ENCODE measurements around the gene LY6G5B. TPM values are rescaled to one million over a fixed set of nuclear protein-coding genes. Genes with fewer than 3 reads are reported as not detected.

The LY6G5B gene
- total and polyA plus RNA-seq, 4 donors: 1.6 to 25.1 (median 20.2) TPM

DNA sequence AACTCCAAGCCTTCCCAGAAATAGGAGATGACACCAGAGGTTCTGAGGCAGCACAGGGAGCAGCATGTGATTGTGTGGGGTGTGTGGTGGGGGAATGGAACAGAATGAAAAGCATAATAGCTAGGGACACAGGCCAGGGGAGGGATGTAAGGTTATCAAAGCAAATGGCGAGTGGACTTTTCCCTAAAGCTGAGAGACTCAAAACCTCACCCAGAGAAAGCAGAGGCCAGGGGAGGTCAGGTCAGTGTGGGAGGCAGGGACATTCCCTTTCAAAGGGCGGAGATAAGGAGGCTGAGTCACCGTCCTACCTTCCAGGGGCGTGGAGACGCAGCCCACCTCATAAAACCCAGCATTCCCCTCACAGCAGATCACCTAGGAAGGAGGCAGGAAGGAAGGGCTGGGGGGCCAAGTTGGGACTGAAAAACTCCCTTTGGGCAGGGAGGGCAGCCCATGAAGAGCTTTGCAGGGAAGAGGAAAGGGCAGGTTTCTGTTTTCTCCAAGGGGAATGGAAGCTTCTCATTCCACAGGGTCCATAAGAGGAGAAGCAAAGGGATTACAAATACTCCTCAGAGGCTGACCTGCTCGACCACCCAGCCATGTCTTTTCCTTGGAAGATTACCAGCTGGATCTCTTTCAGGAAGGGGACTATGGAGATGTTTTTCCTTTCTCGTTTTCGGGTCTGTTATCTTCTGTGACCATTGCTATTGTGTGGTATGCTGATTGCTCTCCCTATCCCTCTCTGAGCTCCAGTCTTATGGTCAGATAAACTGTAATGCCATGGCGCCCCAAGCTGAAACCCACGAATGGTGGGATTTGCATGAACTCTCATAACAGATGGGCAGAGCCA is 20.7 kb downstream of the LY6G5B start:
- H3K27me3 ChIP-seq (ENCODE audit: control insufficient read depth in 1 of 2, insufficient read depth in 2 of 2, low read length in 1 of 2): no peaks in the 10 kb centered on the region
- intact Hi-C loops (cut with DNase I): loop anchor here in 1 of 2 donors (10.0 kb wide), 1 partner anchor 194 kb away; no protein-coding TSS in a partner anchor
- peaks cover 0 to 6% of the 10 kb centered on the region in 2 donors for H3K36me3 ChIP-seq (ENCODE audit: control insufficient read depth in 1 of 2, insufficient read depth in 2 of 2, low read length in 1 of 2)
- ATAC-seq (ENCODE audit: low FRiP score): no peak
- H3K27ac ChIP-seq (ENCODE audit: low read depth in 1 of 2, low read length in 2 of 2): no peak overlapping the region
- H3K4me3 ChIP-seq (ENCODE audit: low read length in 2 of 2): no peak overlapping the region
- 59 to 63% methylated on average over 10 of the region's 10 CpGs for WGBS, 2 donors
- H3K4me1 ChIP-seq (ENCODE audit: control insufficient read depth in 1 of 2, insufficient read depth in 2 of 2, low read length in 2 of 2): no peaks in the 10 kb centered on the region
- no peak for DNase-seq
- H3K9me3 ChIP-seq (ENCODE audit: control insufficient read depth, low read length): no peaks in the 10 kb centered on the region

DNA sequence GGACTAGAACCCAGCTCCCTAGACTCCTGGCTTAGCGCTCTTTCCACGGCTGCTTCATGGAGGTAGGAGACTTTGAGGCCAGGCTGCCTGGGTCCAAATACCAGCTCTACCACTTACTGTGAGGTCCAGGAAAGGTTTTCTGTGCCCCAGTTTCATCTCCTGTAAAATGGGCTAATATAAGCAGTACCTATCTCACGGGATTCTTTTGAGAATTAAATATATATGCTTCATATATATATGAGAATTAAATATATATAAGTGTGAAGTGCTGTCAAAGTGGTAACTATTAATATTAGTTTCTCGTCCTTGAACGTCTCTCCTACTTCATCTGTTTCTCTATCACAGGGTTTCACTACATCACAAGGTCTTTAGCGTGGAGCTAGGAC is 21.3 kb downstream of the LY6G5B start:
- 88 to 89% methylated on average over 6 of the region's 6 CpGs for WGBS, 2 donors
- peaks cover 0 to 6% of the 10 kb centered on the region in 2 donors for H3K36me3 ChIP-seq (ENCODE audit: control insufficient read depth in 1 of 2, insufficient read depth in 2 of 2, low read length in 1 of 2)
- no peak for ATAC-seq (ENCODE audit: low FRiP score)

DNA sequence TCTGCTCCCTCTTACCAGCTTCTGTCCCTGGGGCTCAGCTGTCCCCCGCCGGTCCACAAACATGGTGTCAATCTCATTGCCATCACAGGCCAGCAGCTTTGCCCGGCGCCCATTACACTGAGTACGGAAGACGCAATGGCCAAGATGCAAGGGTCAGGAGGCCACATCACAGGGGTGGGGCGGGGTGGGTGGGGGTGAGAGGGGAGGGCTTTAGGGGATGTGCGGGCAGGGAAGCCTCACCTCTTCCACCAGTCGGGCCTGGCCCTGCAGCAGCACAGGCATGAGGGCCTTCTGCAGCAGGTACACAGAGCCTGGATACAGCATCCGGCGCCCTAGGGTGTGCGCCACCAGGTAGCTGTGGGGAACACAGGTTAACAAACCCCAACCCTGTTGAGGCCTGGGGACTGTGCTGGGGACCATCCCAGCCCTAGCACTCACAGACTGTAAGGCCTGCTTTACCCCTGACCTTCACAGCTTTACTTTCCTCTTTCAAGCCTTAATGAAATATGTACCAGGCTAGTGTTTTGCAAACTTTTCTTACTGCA is 21.9 kb downstream of the LY6G5B start:
- intact Hi-C loops (cut with DNase I): loop anchor here in 1 of 2 donors (10.0 kb wide), 1 partner anchor 193 kb away; no protein-coding TSS in a partner anchor
- H3K4me3 ChIP-seq (ENCODE audit: low read length in 2 of 2): no peak overlapping the region
- H3K4me1 ChIP-seq (ENCODE audit: control insufficient read depth in 1 of 2, insufficient read depth in 2 of 2, low read length in 2 of 2): no peaks in the 10 kb centered on the region
- peaks cover 0 to 4% of the 10 kb centered on the region in 2 donors for H3K36me3 ChIP-seq (ENCODE audit: control insufficient read depth in 1 of 2, insufficient read depth in 2 of 2, low read length in 1 of 2)
- H3K27me3 ChIP-seq (ENCODE audit: control insufficient read depth in 1 of 2, insufficient read depth in 2 of 2, low read length in 1 of 2): no peaks in the 10 kb centered on the region
- no peak overlapping the region for H3K27ac ChIP-seq (ENCODE audit: low read depth in 1 of 2, low read length in 2 of 2)
- H3K9me3 ChIP-seq (ENCODE audit: control insufficient read depth, low read length): no peaks in the 10 kb centered on the region
- ATAC-seq (ENCODE audit: low FRiP score): no peak
- 91 to 93% methylated on average over 12 of the region's 12 CpGs for WGBS, 2 donors
- DNase-seq: no peak

More for the DNA sequence above, 21.3 kb downstream of the LY6G5B start:
- no peak overlapping the region for H3K27ac ChIP-seq (ENCODE audit: low read depth in 1 of 2, low read length in 2 of 2)
- H3K4me3 ChIP-seq (ENCODE audit: low read length in 2 of 2): no peak overlapping the region
- no peaks in the 10 kb centered on the region for H3K27me3 ChIP-seq (ENCODE audit: control insufficient read depth in 1 of 2, insufficient read depth in 2 of 2, low read length in 1 of 2)
- intact Hi-C loops (cut with DNase I): loop anchor here in 1 of 2 donors (10.0 kb wide), 1 partner anchor 194 kb away; no protein-coding TSS in a partner anchor
- DNase-seq: no peak
- H3K4me1 ChIP-seq (ENCODE audit: control insufficient read depth in 1 of 2, insufficient read depth in 2 of 2, low read length in 2 of 2): no peaks in the 10 kb centered on the region
- no peaks in the 10 kb centered on the region for H3K9me3 ChIP-seq (ENCODE audit: control insufficient read depth, low read length)

DNA sequence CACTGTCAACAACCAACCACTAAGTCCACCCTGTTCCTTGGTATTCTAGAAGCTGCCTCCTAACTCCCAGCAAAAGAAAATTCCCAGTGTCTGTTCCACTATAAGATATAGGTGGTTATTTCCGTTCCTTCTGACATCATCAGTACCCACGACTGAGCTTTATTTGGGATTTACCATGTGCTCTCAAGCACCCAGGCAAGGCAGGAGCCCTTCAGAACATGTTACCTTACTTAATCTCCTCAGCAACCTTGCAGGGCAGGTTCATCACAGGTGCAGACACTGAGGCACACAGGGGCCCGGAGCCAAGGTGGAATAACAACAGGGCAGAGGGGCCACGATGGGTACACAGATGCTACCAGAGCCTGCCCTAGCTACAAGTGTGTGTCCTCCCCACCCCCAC is 22.6 kb downstream of the LY6G5B start:
- intact Hi-C loops (cut with DNase I): loop anchor here in 1 of 2 donors (10.0 kb wide), 1 partner anchor 192 kb away; no protein-coding TSS in a partner anchor
- Histone ChIP-seq H3K4me3 (ENCODE audit: low read length in 2 of 2) (no peak overlapping the region), H3K36me3 (ENCODE audit: control insufficient read depth in 1 of 2, insufficient read depth in 2 of 2, low read length in 1 of 2) (peaks cover 0 to 6% of the 10 kb centered on the region in 2 donors), H3K4me1 (ENCODE audit: control insufficient read depth in 1 of 2, insufficient read depth in 2 of 2, low read length in 2 of 2) (no peaks in the 10 kb centered on the region), H3K9me3 (ENCODE audit: control insufficient read depth, low read length) (no peaks in the 10 kb centered on the region), H3K27ac (ENCODE audit: low read depth in 1 of 2, low read length in 2 of 2) (no peak overlapping the region), H3K27me3 (ENCODE audit: control insufficient read depth in 1 of 2, insufficient read depth in 2 of 2, low read length in 1 of 2) (no peaks in the 10 kb centered on the region)
- DNase-seq (no peak), ATAC-seq (ENCODE audit: low FRiP score) (no peak)
- 79% methylated on average over 4 of the region's 4 CpGs for WGBS, 2 donors

DNA sequence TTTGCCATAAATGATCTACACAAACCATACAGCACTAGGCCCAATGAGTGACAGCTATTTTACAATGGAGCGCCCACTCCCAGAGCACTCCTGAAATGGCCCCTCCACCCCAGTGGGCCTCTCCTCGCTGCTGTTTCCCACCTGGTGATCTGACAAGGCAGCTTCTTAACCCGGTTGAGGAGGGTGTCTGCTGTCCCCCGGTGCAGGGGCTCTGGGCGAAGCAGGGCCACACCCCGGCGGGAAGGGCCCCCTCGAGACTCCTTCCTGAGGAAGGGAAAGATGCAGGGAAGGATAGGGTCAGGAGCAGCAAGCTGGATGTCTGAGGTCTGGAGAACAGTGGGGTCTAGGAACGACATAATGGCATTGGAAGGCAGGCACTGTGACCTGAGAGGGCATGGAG is 23.1 kb downstream of the LY6G5B start:
- Histone ChIP-seq H3K4me3 (ENCODE audit: low read length in 2 of 2) (no peak overlapping the region), H3K36me3 (ENCODE audit: control insufficient read depth in 1 of 2, insufficient read depth in 2 of 2, low read length in 1 of 2) (peaks cover 0 to 6% of the 10 kb centered on the region in 2 donors), H3K4me1 (ENCODE audit: control insufficient read depth in 1 of 2, insufficient read depth in 2 of 2, low read length in 2 of 2) (no peaks in the 10 kb centered on the region), H3K9me3 (ENCODE audit: control insufficient read depth, low read length) (no peaks in the 10 kb centered on the region), H3K27ac (ENCODE audit: low read depth in 1 of 2, low read length in 2 of 2) (no peak overlapping the region), H3K27me3 (ENCODE audit: control insufficient read depth in 1 of 2, insufficient read depth in 2 of 2, low read length in 1 of 2) (no peaks in the 10 kb centered on the region)
- ATAC-seq (ENCODE audit: low FRiP score): no peak
- DNase-seq: no peak
- intact Hi-C loops (cut with DNase I): loop anchor here in 1 of 2 donors (10.0 kb wide), 1 partner anchor 192 kb away; no protein-coding TSS in a partner anchor
- 83 to 84% methylated on average over 9 of the region's 9 CpGs for WGBS, 2 donors

DNA sequence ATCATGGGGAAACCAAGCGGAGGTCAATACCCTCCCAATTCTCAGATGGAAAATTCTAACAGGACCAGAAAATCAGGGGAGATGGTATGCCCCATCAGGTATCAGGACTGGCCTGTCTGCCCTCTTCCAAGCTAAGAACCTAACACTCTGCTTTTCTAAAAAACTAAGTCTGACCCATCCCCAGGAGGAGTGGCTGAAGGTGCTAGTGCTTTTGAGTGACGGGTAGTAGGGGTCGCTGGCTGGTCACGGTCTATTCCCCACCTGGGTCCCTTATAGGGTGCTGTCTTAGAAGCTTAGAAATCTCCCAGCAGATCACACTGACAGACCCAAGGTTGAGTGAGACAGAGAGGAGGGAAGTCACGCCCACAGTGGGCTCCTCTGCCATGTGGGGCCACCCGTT is 23.8 kb downstream of the LY6G5B start:
- Histone ChIP-seq H3K27ac (ENCODE audit: low read depth in 1 of 2, low read length in 2 of 2) (no peak overlapping the region), H3K4me3 (ENCODE audit: low read length in 2 of 2) (no peak overlapping the region), H3K27me3 (ENCODE audit: control insufficient read depth in 1 of 2, insufficient read depth in 2 of 2, low read length in 1 of 2) (no peaks in the 10 kb centered on the region), H3K9me3 (ENCODE audit: control insufficient read depth, low read length) (no peaks in the 10 kb centered on the region), H3K4me1 (ENCODE audit: control insufficient read depth in 1 of 2, insufficient read depth in 2 of 2, low read length in 2 of 2) (no peaks in the 10 kb centered on the region), H3K36me3 (ENCODE audit: control insufficient read depth in 1 of 2, insufficient read depth in 2 of 2, low read length in 1 of 2) (peaks cover 0 to 4% of the 10 kb centered on the region in 2 donors)
- DNase-seq (no peak), ATAC-seq (ENCODE audit: low FRiP score) (no peak)
- intact Hi-C loops (cut with DNase I): loop anchor here in 1 of 2 donors (10.0 kb wide), 1 partner anchor 191 kb away; no protein-coding TSS in a partner anchor
- WGBS, 2 donors: 86% methylated on average over 6 of the region's 6 CpGs

DNA sequence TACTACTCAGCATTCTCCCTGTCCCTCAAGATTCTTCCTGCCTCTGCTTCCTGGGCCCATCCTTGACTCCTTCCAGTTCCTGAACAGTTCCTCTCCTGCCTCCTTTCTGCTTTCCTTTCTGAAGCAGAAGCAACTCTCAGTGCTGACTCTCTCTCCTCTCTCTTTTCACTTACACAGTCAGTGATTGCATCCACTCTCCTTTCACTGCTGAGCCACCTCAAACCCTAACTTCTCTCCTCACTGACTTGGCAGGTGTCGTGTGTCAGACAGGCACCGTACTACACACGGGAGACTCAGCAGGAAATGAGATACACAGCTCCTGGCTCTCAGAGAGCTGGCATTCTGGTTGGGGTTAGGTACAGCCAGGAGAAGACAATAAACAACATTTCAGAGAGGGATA is 27.8 kb downstream of the LY6G5B start:
- WGBS, 2 donors: 33 to 35% methylated on average over 3 of the region's 3 CpGs
- intact Hi-C loops (cut with DNase I): loop anchor here in 1 of 2 donors (10.0 kb wide), 1 partner anchor 187 kb away; no protein-coding TSS in a partner anchor
- ATAC-seq (ENCODE audit: low FRiP score): no peak

DNA sequence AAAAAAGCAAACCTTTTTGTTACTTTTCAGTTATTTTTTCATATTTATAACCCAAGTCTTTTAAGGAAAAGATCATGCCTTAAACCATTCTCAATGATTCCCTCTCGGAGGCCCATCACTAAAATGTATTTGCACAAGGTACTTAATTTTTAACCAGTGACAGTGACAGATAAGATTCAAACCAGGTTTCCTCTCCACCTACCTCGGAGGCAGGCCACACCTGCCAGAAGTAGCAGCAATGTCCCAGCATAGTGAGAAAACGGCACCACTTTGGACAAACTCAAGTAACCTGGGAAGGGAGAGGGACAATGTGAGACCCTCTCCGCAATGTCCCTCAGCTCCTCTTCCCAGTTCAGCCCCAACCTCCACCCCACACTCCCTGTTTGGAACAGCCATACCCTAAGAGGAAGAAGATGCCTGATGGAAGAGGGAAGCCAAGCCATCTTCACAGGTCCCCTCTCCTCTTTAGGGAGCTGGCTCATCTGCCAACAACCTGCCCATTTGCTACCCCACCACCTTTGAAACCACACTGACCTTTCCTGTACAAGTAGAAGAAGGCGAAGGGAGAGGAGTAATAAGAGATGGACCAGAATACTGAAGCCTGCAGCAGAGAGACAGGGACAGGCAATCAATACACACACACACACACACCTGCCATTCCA is 31.1 kb downstream of the LY6G5B start:
- DNase-seq (no peak), ATAC-seq (ENCODE audit: low FRiP score) (no peak)
- WGBS, 2 donors: 87% methylated on average over 5 of the region's 5 CpGs
- Histone ChIP-seq H3K27me3 (ENCODE audit: control insufficient read depth in 1 of 2, insufficient read depth in 2 of 2, low read length in 1 of 2) (no peaks in the 10 kb centered on the region), H3K4me3 (ENCODE audit: low read length in 2 of 2) (no peak overlapping the region), H3K36me3 (ENCODE audit: control insufficient read depth in 1 of 2, insufficient read depth in 2 of 2, low read length in 1 of 2) (peaks cover 0 to 2% of the 10 kb centered on the region in 2 donors), H3K27ac (ENCODE audit: low read depth in 1 of 2, low read length in 2 of 2) (no peak overlapping the region), H3K9me3 (ENCODE audit: control insufficient read depth, low read length) (no peaks in the 10 kb centered on the region), H3K4me1 (ENCODE audit: control insufficient read depth in 1 of 2, insufficient read depth in 2 of 2, low read length in 2 of 2) (no peaks in the 10 kb centered on the region)
- intact Hi-C loops (cut with DNase I): no loop called here

More for the DNA sequence above, 27.8 kb downstream of the LY6G5B start:
- Histone ChIP-seq H3K9me3 (ENCODE audit: control insufficient read depth, low read length) (no peaks in the 10 kb centered on the region), H3K36me3 (ENCODE audit: control insufficient read depth in 1 of 2, insufficient read depth in 2 of 2, low read length in 1 of 2) (peaks cover 0 to 2% of the 10 kb centered on the region in 2 donors), H3K4me1 (ENCODE audit: control insufficient read depth in 1 of 2, insufficient read depth in 2 of 2, low read length in 2 of 2) (no peaks in the 10 kb centered on the region), H3K27me3 (ENCODE audit: control insufficient read depth in 1 of 2, insufficient read depth in 2 of 2, low read length in 1 of 2) (no peaks in the 10 kb centered on the region), H3K4me3 (ENCODE audit: low read length in 2 of 2) (no peak overlapping the region), H3K27ac (ENCODE audit: low read depth in 1 of 2, low read length in 2 of 2) (no peak overlapping the region)
- no peak for DNase-seq

Data from aorta (tissue), 5 donors.